B cell (primary cell): Measurements from ENCODE around the gene RNF157. TPM values are rescaled to one million over a fixed set of nuclear protein-coding genes. Genes with fewer than 3 reads are reported as not detected.

Source experiments
- ATAC-seq: fragments of 200-7000 bp; cut with Tn5 transposase; one replicate; pipeline ENCODE4 v1.10.0; 2021; ENCODE audit warnings: low read depth, mild to moderate bottlenecking, moderate number of reproducible peaks, moderate library complexity
- CTCF ChIA-PET: fragments of 350-600 bp; sonication (Branson Sonifier 250); formaldehyde crosslinking; loops from one replicate; lab custom pipeline; 2021; ENCODE audit warnings: antibody characterized with exemption, inconsistent platforms; lab: Charles Lee
- POLR2A ChIA-PET: fragments of 350-600 bp; sonication (Branson Sonifier 250); formaldehyde crosslinking; loops from one replicate; lab custom pipeline; 2021; ENCODE audit warnings: antibody characterized with exemption; lab: Charles Lee
- DNase-seq: peaks from one replicate; pipeline ENCODE4 v3.0.0; 2013
- H2AFZ ChIP-seq: 2 replicates; pipeline ENCODE4 v1.6.1; 2012; ENCODE audit warnings: mild to moderate bottlenecking, low read depth, low read length; ENCODE audit not compliant: insufficient read depth, poor library complexity, severe bottlenecking
- H3K27ac ChIP-seq, 2 donors: 1 replicate in 1 of 2; 2 replicates in 1 of 2; pipeline ENCODE4 v1.5.1; 2012 to 2013; ENCODE audit warnings: low read length in 2 of 2, mild to moderate bottlenecking in 2 of 2, moderate library complexity in 1 of 2
- H3K27me3 ChIP-seq, 4 experiments: fragments of 200-600 bp in 1 of 4; sonication (generic) in 1 of 4; replicated peaks in 1 of 4; 1 replicate in 2 of 4; 2 replicates in 2 of 4; pipeline versions ENCODE4 v1.6.1 to v1.7.0; 2013 to 2016; ENCODE audit warnings: low read length in 3 of 4, mild to moderate bottlenecking in 2 of 4, mixed read lengths in 1 of 4, moderate library complexity in 1 of 4; ENCODE audit not compliant: insufficient read depth in 4 of 4, control insufficient read depth in 3 of 4; ENCODE audit errors: control extremely low read depth in 1 of 4
- H3K36me3 ChIP-seq, 2 experiments: replicated peaks in 1 of 2; 1 replicate in 1 of 2; 2 replicates in 1 of 2; pipeline versions ENCODE4 v1.6.1 to v1.7.1; 2013; ENCODE audit warnings: low read length in 1 of 2; ENCODE audit not compliant: insufficient read depth in 2 of 2, control insufficient read depth in 1 of 2; ENCODE audit errors: control extremely low read depth in 1 of 2, extremely low read depth in 1 of 2
- H3K4me1 ChIP-seq, 2 donors: fragments of 200-600 bp in 1 of 2; sonication (generic) in 1 of 2; 1 replicate in 1 of 2; 2 replicates in 1 of 2; pipeline versions ENCODE4 v1.5.1 to v1.6.1; 2013 to 2017; ENCODE audit warnings: low read length in 2 of 2; ENCODE audit not compliant: control insufficient read depth in 2 of 2, insufficient read depth in 2 of 2
- H3K4me2 ChIP-seq: replicated peaks from 2 replicates; pipeline ENCODE3; 2012; ENCODE audit warnings: mild to moderate bottlenecking, low read depth, low read length; ENCODE audit not compliant: poor library complexity, severe bottlenecking
- H3K4me3 ChIP-seq, 5 experiments: fragments of 200-600 bp in 1 of 5; sonication (generic) in 1 of 5; 1 replicate in 3 of 5; 2 replicates in 2 of 5; pipeline versions ENCODE4 v1.5.1 to v1.7.0; 2011 to 2016; ENCODE audit warnings: low read length in 4 of 5, mild to moderate bottlenecking in 4 of 5, low read depth in 2 of 5, control low read depth in 1 of 5, moderate library complexity in 1 of 5; ENCODE audit not compliant: insufficient read depth in 1 of 5; ENCODE audit errors: control extremely low read depth in 1 of 5, extremely low read depth in 1 of 5
- H3K79me2 ChIP-seq: fragments of 200-600 bp; sonication (generic); one replicate; pipeline ENCODE4 v1.6.0; 2016; ENCODE audit warnings: low read length; ENCODE audit not compliant: control insufficient read depth, insufficient read depth
- H3K9ac ChIP-seq: fragments of 200-600 bp; sonication (generic); 2 replicates; pipeline ENCODE4 v1.6.1; 2017; ENCODE audit warnings: mild to moderate bottlenecking, low read length, moderate library complexity
- H3K9me3 ChIP-seq, 3 donors: one replicate each; pipeline versions ENCODE4 v1.6.1 to v1.7.1; 2013; ENCODE audit warnings: low read length in 2 of 3; ENCODE audit not compliant: control insufficient read depth in 2 of 3, insufficient read depth in 1 of 3; ENCODE audit errors: control extremely low read depth in 1 of 3
- H4K20me1 ChIP-seq: 2 replicates; pipeline ENCODE4 v1.6.0; 2012; ENCODE audit warnings: mild to moderate bottlenecking, low read length; ENCODE audit not compliant: insufficient read depth, control insufficient read depth, poor library complexity, severe bottlenecking
- H3K27ac Mint-ChIP-seq: one replicate; pipeline ENCODE4 v1.8.0; 2021; ENCODE audit warnings: mixed read lengths
- H3K27me3 Mint-ChIP-seq: one replicate; pipeline ENCODE4 v1.8.0; 2021; ENCODE audit warnings: mixed read lengths
- H3K4me1 Mint-ChIP-seq: one replicate; pipeline ENCODE4 v1.8.0; 2021; ENCODE audit warnings: mixed read lengths
- H3K4me3 Mint-ChIP-seq: one replicate; pipeline ENCODE4 v1.8.0; 2021; ENCODE audit warnings: mixed read lengths
- H3K9me3 Mint-ChIP-seq: one replicate; pipeline ENCODE4 v1.8.0; 2022; ENCODE audit warnings: mixed read lengths; ENCODE audit not compliant: insufficient read depth
- EZH2 ChIP-seq: IDR thresholded peaks from 2 replicates; pipeline ENCODE4 v1.6.1; 2012; ENCODE audit warnings: borderline replicate concordance, low read depth, mild to moderate bottlenecking, moderate library complexity, low read length; ENCODE audit not compliant: insufficient read depth, poor library complexity, severe bottlenecking
- whole genome bisulfite sequencing: methylation state at CpG from one replicate; pipeline ENCODE4 v1.1.5; 2013; ENCODE audit warnings: missing lambda C conversion rate; ENCODE audit not compliant: insufficient coverage; 5-methylcytosine and 5-hydroxymethylcytosine counted together
- intact Hi-C: fragments of 100-400 bp; cut with micrococcal nuclease; formaldehyde crosslinking; loops from one replicate; pipeline ENCODE4 v1.10.0; 2022
- polyA plus RNA-seq: library from polyadenylated mRNA; depleted of rRNA; stranded (reverse); fragments of >200 nt; gene quantifications from 2 replicates; pipeline ENCODE4 v1.2.3, GENCODE V29; 2012
- total RNA-seq, 2 donors: library from RNA; stranded (reverse); fragments of 120-200 nt in 1 of 2; gene quantifications; 1 replicate in 1 of 2; 2 replicates in 1 of 2; pipeline versions ENCODE4 v1.2.3 to v1.2.4, GENCODE V29; 2013 to 2022
- TF ChIP-seq, protein P1 (sequence below): fragments of 200-600 bp; IDR thresholded peaks from one replicate; pipeline ENCODE4 v1.8.0; 2022; ENCODE audit warnings: antibody characterized with exemption, mild to moderate bottlenecking

The RNF157 gene
- total and polyA plus RNA-seq, 2 donors (not counting 1 experiment from before 2014, with no cell fraction given) = 0.54 to 1.2 TPM

GRCh38 chr17:76134911-76135809, 105.1 kb downstream of the RNF157 start:
- H3K4me1 ChIP-seq = peaks cover 1 to 7% of the 10 kb centered on the region in 2 donors
- H4K20me1 ChIP-seq = no peaks in the 10 kb centered on the region
- H3K79me2 ChIP-seq = no peaks in the 10 kb centered on the region
- TF ChIP-seq EZH2 = no peak
- TF ChIP-seq, protein P1, sequence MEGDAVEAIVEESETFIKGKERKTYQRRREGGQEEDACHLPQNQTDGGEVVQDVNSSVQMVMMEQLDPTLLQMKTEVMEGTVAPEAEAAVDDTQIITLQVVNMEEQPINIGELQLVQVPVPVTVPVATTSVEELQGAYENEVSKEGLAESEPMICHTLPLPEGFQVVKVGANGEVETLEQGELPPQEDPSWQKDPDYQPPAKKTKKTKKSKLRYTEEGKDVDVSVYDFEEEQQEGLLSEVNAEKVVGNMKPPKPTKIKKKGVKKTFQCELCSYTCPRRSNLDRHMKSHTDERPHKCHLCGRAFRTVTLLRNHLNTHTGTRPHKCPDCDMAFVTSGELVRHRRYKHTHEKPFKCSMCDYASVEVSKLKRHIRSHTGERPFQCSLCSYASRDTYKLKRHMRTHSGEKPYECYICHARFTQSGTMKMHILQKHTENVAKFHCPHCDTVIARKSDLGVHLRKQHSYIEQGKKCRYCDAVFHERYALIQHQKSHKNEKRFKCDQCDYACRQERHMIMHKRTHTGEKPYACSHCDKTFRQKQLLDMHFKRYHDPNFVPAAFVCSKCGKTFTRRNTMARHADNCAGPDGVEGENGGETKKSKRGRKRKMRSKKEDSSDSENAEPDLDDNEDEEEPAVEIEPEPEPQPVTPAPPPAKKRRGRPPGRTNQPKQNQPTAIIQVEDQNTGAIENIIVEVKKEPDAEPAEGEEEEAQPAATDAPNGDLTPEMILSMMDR = no peak
- no peak overlapping the region for H3K9ac ChIP-seq
- H2AFZ ChIP-seq = no peak overlapping the region
- no peak overlapping the region for H3K27ac Mint-ChIP-seq
- peaks cover 28% of the 10 kb centered on the region for H3K27me3 Mint-ChIP-seq
- ATAC-seq (no peak), DNase-seq (no peak)
- H3K27ac ChIP-seq = no peak overlapping the region
- intact Hi-C loops = no loop called here
- no peaks in the 10 kb centered on the region for H3K9me3 Mint-ChIP-seq
- no peaks in the 10 kb centered on the region for H3K36me3 ChIP-seq
- CTCF ChIA-PET = no interaction called here
- peaks cover 0 to 37% (median 5%) of the 10 kb centered on the region in 4 experiments for H3K27me3 ChIP-seq
- H3K4me2 ChIP-seq = no peak overlapping the region
- no peak overlapping the region for H3K4me3 Mint-ChIP-seq
- H3K4me1 Mint-ChIP-seq = peaks cover 6% of the 10 kb centered on the region
- 72% methylated on average over 17 of the region's 22 CpGs for WGBS
- POLR2A ChIA-PET = no interaction called here
- no peak overlapping the region for H3K4me3 ChIP-seq
- H3K9me3 ChIP-seq = peaks cover 0 to 4% (median 0%) of the 10 kb centered on the region in 3 donors
